Fibroblast of pulmonary artery (primary cell): ENCODE measurements around the gene CCRL2.

Experiments used
- DNase-seq: peaks from one replicate; pipeline ENCODE4 v3.0.0-alpha.2; 2010; ENCODE audit warnings: low read depth
- H3K4me3 ChIP-seq: replicated peaks from 2 replicates; pipeline ENCODE4 v1.5.1; 2011; ENCODE audit warnings: low read depth, mild to moderate bottlenecking, control low read depth, low read length, moderate library complexity
- TF ChIP-seq, protein P1 (sequence below): IDR thresholded peaks from 2 replicates; pipeline ENCODE4 v1.5.1; 2011; ENCODE audit warnings: mild to moderate bottlenecking, control low read depth, low read length, inconsistent platforms; ENCODE audit errors: missing control alignments

CCRL2 gene

DNA sequence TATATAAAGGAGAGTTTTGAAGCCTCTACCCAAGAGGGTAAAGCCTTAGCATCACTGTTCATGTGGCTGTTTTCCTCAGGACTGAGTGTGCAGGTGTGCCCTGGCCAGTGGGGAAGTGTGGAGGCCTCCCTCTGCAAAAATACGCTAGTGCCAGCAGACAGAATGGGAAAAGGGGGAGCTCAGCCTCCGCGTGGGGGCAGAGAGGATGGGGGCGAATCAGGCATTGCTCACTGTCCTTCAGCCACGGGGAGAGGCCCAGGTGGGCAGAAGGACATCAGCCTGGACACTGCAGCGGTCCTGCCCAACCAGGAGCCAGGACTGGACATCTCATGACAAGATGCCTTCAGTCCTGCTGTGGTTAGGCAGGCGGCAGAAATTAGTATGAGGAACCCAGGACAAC is 47.5 kb downstream of the CCRL2 start:
- TF ChIP-seq, protein P1, sequence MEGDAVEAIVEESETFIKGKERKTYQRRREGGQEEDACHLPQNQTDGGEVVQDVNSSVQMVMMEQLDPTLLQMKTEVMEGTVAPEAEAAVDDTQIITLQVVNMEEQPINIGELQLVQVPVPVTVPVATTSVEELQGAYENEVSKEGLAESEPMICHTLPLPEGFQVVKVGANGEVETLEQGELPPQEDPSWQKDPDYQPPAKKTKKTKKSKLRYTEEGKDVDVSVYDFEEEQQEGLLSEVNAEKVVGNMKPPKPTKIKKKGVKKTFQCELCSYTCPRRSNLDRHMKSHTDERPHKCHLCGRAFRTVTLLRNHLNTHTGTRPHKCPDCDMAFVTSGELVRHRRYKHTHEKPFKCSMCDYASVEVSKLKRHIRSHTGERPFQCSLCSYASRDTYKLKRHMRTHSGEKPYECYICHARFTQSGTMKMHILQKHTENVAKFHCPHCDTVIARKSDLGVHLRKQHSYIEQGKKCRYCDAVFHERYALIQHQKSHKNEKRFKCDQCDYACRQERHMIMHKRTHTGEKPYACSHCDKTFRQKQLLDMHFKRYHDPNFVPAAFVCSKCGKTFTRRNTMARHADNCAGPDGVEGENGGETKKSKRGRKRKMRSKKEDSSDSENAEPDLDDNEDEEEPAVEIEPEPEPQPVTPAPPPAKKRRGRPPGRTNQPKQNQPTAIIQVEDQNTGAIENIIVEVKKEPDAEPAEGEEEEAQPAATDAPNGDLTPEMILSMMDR: no peak
- no peak overlapping the region for H3K4me3 ChIP-seq
- no peak for DNase-seq

DNA sequence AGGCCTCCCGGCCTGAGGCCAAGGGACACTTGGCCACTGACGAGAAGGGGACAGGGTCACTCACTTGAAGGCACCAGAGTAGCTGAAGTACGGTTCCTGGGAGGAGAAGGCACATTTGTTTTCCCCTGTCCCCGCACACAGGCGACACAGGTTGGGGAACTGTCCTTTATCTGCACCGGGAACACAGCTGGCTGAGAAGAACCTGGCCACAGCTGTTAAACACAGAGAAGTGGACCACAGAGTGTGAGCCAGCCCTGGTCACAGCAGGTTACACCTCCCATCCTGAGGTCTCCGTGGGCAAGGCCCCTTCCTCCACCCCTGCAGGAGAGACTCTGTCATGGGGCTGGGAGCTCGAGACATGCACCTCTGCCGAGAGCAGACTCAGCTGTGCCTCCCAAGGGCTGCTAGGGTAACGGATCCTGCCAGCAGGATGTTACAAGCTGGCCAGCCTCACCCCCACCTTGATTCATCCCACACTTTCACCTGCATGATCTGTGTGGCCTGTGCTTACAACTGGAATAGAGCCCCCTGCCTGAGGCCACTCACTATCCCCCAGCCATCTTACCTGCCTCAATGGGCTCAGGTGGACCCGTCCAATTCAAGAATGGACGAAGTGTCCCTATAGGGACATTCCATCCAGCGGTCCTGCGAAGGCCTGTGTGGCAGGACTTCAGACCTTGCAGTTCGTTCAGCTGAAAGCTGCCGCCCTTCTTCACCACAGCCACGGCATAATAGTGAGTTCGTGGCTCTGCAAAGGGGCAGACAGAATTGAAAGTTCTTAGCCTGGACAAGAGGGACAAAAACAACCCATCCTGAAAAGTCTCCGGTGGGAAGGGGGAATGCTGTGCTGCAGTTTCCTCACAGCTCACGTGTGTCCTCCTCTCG is 48.4 kb downstream of the CCRL2 start:
- TF ChIP-seq, protein P1: no peak
- no peak for DNase-seq
- no peak overlapping the region for H3K4me3 ChIP-seq

DNA sequence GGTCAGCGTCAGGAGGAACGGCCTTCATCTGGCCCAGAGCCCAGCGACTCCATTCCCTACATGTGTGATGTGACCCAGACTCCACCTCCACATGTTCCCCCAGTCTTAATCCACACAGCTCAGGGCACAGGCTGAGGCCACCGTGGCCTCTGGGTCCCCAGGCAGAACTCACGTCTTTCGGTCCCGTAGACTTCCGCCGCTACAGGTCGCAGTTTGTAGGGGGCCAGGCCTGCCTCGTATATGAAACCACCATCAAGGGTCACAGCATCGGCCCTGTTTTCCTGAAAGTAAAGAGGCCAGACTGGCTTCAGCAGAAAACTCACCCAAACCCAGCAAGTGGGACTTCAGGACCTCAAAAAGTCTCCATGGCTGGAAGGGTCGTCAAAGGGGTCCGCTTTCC is 49.1 kb downstream of the CCRL2 start:
- TF ChIP-seq, protein P1: no peak
- no peak overlapping the region for H3K4me3 ChIP-seq
- no peak for DNase-seq
